Measurements from ENCODE around the gene ZBED1.

GRCh38 chrX:2541603-2542002 lies 40.8 kb upstream of the ZBED1 start:
- TF ChIP-seq CTCF (IDR thresholded peaks at IDR 0.05) (no peak), ZFX (IDR thresholded peaks at IDR 0.05; ENCODE audit: borderline replicate concordance) (no peak)
